WI38 (cell line): ENCODE measurements around the gene ALCAM.

Experiments
- H3K4me3 ChIP-seq: 2 replicates; pipeline ENCODE4 v1.5.1; 2011; ENCODE audit warnings: low read depth, mild to moderate bottlenecking, control low read depth, low read length
- TF ChIP-seq, protein P1 (sequence below): IDR thresholded peaks from 2 replicates; pipeline ENCODE4 v1.5.1; 2012; ENCODE audit warnings: low read depth, mild to moderate bottlenecking, control low read depth, low read length

Gene ALCAM

GRCh38 chr3:105430455-105430854 lies 63.7 kb downstream of the ALCAM start:
- TF ChIP-seq, protein P1, sequence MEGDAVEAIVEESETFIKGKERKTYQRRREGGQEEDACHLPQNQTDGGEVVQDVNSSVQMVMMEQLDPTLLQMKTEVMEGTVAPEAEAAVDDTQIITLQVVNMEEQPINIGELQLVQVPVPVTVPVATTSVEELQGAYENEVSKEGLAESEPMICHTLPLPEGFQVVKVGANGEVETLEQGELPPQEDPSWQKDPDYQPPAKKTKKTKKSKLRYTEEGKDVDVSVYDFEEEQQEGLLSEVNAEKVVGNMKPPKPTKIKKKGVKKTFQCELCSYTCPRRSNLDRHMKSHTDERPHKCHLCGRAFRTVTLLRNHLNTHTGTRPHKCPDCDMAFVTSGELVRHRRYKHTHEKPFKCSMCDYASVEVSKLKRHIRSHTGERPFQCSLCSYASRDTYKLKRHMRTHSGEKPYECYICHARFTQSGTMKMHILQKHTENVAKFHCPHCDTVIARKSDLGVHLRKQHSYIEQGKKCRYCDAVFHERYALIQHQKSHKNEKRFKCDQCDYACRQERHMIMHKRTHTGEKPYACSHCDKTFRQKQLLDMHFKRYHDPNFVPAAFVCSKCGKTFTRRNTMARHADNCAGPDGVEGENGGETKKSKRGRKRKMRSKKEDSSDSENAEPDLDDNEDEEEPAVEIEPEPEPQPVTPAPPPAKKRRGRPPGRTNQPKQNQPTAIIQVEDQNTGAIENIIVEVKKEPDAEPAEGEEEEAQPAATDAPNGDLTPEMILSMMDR = no peak
- H3K4me3 ChIP-seq = no peak overlapping the region

- no peak overlapping the region for H3K4me3 ChIP-seq
- TF ChIP-seq, protein P1 = no peak
Measured at GRCh38 chr3:105431200-105431599, 64.5 kb downstream of the ALCAM start.

DNA sequence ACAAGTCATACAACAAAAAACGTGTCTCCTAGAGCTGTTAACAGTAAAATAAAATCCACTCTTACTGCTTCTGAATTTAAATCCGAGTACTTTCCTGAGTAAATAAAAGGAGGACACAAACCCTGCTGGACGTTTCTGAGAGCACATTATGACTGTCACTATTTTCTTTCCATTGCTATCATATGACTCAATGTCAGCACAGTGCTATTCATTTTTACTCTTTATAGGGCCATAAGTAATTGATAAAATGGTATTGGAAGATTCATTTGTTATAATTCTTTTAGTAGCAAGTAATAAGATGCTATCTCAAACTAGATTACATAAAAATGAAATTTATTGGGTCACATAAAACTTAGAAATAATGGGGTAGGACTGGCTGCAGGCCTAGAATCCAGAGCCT lies 68.6 kb downstream of the ALCAM start:
- TF ChIP-seq, protein P1 = no peak
- H3K4me3 ChIP-seq = no peak overlapping the region

DNA sequence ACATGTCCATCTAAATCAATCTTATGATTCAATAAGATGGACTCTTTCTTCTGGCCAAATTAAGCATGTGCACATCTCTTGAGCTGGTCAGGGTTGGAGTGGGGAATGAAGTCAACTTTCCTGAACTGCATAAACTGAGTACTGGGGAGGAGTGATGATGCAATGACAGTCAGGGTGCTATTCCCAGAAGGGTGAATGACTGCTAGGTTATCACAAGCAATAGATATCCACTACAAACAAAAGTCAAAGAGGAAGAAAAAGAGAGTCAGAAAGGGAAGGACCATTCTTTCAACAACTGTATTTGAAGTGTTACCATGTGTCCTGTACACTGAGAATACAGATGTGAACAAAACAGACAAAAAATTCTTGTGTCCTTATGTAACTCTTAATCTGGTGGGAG lies 70.0 kb downstream of the ALCAM start:
- no peak overlapping the region for H3K4me3 ChIP-seq
- TF ChIP-seq, protein P1 = no peak

GRCh38 chr3:105440113-105440512 lies 73.4 kb downstream of the ALCAM start:
- H3K4me3 ChIP-seq = no peak overlapping the region
- TF ChIP-seq, protein P1 = no peak

- TF ChIP-seq, protein P1 = no peak
- no peak overlapping the region for H3K4me3 ChIP-seq
Measured at GRCh38 chr3:105444725-105445124, 78.0 kb downstream of the ALCAM start.

DNA sequence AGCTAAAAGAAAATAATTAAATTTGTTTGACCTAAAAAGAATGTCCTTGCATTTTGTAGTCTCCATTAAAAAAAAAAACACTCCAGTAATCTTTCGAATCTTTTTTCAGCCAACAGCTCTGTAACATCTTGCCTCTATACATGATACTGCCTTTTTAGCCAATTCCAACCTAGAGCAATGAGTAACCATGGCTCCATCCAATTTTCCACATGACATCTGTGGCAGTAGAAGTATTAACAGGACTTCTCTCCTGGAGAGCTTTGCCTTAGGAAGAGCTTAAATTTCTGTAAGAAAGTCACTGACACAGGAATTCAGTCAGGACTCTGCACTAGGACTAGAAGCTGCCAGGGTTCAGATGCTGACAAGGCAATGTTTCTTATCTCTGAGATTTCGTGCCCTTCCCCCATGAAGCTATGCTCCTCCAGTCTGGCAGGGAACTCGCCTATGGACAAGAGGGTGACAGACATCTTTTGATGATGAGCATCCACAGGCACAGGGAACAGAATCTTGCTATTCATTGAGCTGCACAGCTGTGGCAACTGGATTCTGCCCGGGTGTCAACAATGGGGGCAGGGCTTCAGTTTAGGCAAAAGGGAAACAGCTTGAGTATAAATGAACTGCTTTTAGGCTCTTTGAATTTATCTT lies 81.8 kb downstream of the ALCAM start:
- TF ChIP-seq, protein P1 = no peak

More for the DNA sequence above, 81.8 kb downstream of the ALCAM start:
- no peak overlapping the region for H3K4me3 ChIP-seq
